K562 (cell line): ENCODE measurements around the gene GLTP. TPM values are rescaled to one million over a fixed set of nuclear protein-coding genes. Genes with fewer than 3 reads are reported as not detected.

ENCODE experiments used
- ATF1 ChIP-seq, 2 experiments: fragments of 450-650 bp in 1 of 2; IDR thresholded peaks; 2 replicates each; pipeline ENCODE4 v1.6.1; 2016; ENCODE audit warnings: missing compliant biosample characterization in 1 of 2, missing genetic modification characterization in 1 of 2
- BMI1 ChIP-seq: fragments of 150-350 bp; IDR thresholded peaks from 2 replicates; pipeline ENCODE4 v1.6.1; 2014; ENCODE audit warnings: low read length
- CBX2 ChIP-seq: fragments of 200-600 bp; sonication (generic); IDR thresholded peaks from one replicate; pipeline ENCODE4 v1.6.1; 2012; ENCODE audit warnings: mild to moderate bottlenecking, low read length, inconsistent platforms; ENCODE audit not compliant: insufficient read depth, poor library complexity, severe bottlenecking
- CCNT2 ChIP-seq: IDR thresholded peaks from 2 replicates; pipeline ENCODE4 v1.6.1; 2011; ENCODE audit warnings: borderline replicate concordance, low read depth, mild to moderate bottlenecking, moderate library complexity, mixed read lengths, low read length; ENCODE audit not compliant: insufficient read length; ENCODE audit errors: extremely low read depth
- ELK3 ChIP-seq: fragments of 450-650 bp; formaldehyde crosslinking; IDR thresholded peaks from 2 replicates; pipeline ENCODE4 v1.4.0; 2020; ENCODE audit warnings: mild to moderate bottlenecking
- GTF3C2 ChIP-seq: IDR thresholded peaks from 3 replicates; pipeline ENCODE4 v1.6.1; 2011; ENCODE audit warnings: borderline replicate concordance, mild to moderate bottlenecking, moderate library complexity; ENCODE audit not compliant: insufficient read length; ENCODE audit errors: extremely low read depth
- LARP7 ChIP-seq: fragments of 450-650 bp; IDR thresholded peaks from 2 replicates; pipeline ENCODE4 v1.6.1; 2016
- MBD2 ChIP-seq: sonication (generic); IDR thresholded peaks from 2 replicates; pipeline ENCODE4 v1.6.1; 2016; ENCODE audit warnings: low read depth, borderline replicate concordance
- MCM7 ChIP-seq, 2 experiments: fragments of 450-650 bp; IDR thresholded peaks; 2 replicates each; pipeline ENCODE4 v1.6.1; 2016 to 2018
- MTA3 ChIP-seq: fragments of 450-650 bp; formaldehyde crosslinking; IDR thresholded peaks from 2 replicates; pipeline ENCODE4 v1.6.1; 2017; ENCODE audit warnings: mild to moderate bottlenecking, borderline replicate concordance
- NFXL1 ChIP-seq: fragments of 450-650 bp; formaldehyde crosslinking; IDR thresholded peaks from 2 replicates; pipeline ENCODE4 v1.4.0; 2021; ENCODE audit warnings: mild to moderate bottlenecking
- NUFIP1 ChIP-seq: fragments of 450-650 bp; IDR thresholded peaks from 2 replicates; pipeline ENCODE4 v1.6.1; 2018; ENCODE audit not compliant: partially characterized antibody
- PBX2 ChIP-seq, 2 experiments: IDR thresholded peaks in 1 of 2; conservative IDR thresholded peaks in 1 of 2; 2 replicates each; pipeline ENCODE4 v1.6.1; 2016; ENCODE audit warnings: low read depth in 2 of 2, mild to moderate bottlenecking in 1 of 2, missing compliant biosample characterization in 1 of 2, missing genetic modification characterization in 1 of 2, moderate library complexity in 1 of 2
- PHF21A ChIP-seq: fragments of 450-650 bp; IDR thresholded peaks from 2 replicates; pipeline ENCODE4 v1.6.1; 2017; ENCODE audit warnings: low read depth, borderline replicate concordance
- SIN3B ChIP-seq: fragments of 450-650 bp; IDR thresholded peaks from 2 replicates; pipeline ENCODE4 v1.6.1; 2017; ENCODE audit warnings: low read depth, mild to moderate bottlenecking, moderate library complexity
- SMAD4 ChIP-seq: fragments of 250-450 bp; sonication (Bioruptor Pico); conservative IDR thresholded peaks from 2 replicates; pipeline ENCODE4 v1.8.0; 2021; ENCODE audit warnings: inconsistent platforms, mild to moderate bottlenecking, moderate library complexity
- SUPT5H ChIP-seq: fragments of 450-650 bp; IDR thresholded peaks from 2 replicates; pipeline ENCODE4 v1.6.1; 2016
- USF2 ChIP-seq: sonication (generic); formaldehyde crosslinking; IDR thresholded peaks from 2 replicates; pipeline ENCODE4 v1.5.0; 2020; ENCODE audit warnings: missing genetic modification reagents
- ZNF217 ChIP-seq: sonication (generic); formaldehyde crosslinking; IDR thresholded peaks from 2 replicates; pipeline ENCODE4 v1.8.0; 2022; ENCODE audit warnings: mild to moderate bottlenecking, missing genetic modification reagents
- ZNF23 ChIP-seq: fragments of 250-450 bp; sonication (Bioruptor Pico); IDR thresholded peaks from 2 replicates; pipeline ENCODE4 v1.4.0; 2020; ENCODE audit warnings: mild to moderate bottlenecking
- polyA plus RNA-seq, 8 experiments: library from polyadenylated mRNA; depleted of rRNA in 4 of 8; stranded (reverse) in 5 of 8; unstranded in 3 of 8; fragments of >200 nt; fragmentation: Nextera tagmentation in 2 of 8; fragmentation: Illumina TruSeq in 1 of 8; extraction: Ambion mirVana in 2 of 8; extraction: Trizol in 1 of 8; gene quantifications; 2 replicates each; pipeline versions ENCODE4 v1.2.1 to v1.2.3, GENCODE V29; 2011 to 2014; ENCODE audit warnings: inconsistent platforms in 1 of 8, missing spikeins in 1 of 8
- total RNA-seq, 7 experiments: library from RNA; depleted of rRNA in 6 of 7; stranded (reverse); fragments of >200 nt in 6 of 7; fragmentation: Illumina TruSeq in 2 of 7; extraction: Trizol in 2 of 7; gene quantifications; 2 replicates each; pipeline versions ENCODE4 v1.2.1 to v1.2.3, GENCODE V29; 2011 to 2021; ENCODE audit warnings: low replicate concordance in 1 of 7

The GLTP gene
- total and polyA plus RNA-seq, 9 of the 15 experiments (the other 6 are each of a cell fraction or from before 2014, with no cell fraction given) = 4.4 to 8.3 (median 6.1) TPM

- TF ChIP-seq PBX2 (CRISPR knock-in tag; IDR thresholded peaks at IDR 0.05; ENCODE audit: low read depth) = no peak
- TF ChIP-seq PBX2 (tag; conservative IDR thresholded peaks at IDR 0.05; ENCODE audit: low read depth) = no peak
- peak; percentile 58; the same call in 1 of the 2 replicates for TF ChIP-seq SIN3B
- TF ChIP-seq ZNF23 (CRISPR knock-in tag) = no peak
- 0 out of 2 replicates have a peak, but pooled peaks have one; percentile 35 for TF ChIP-seq MBD2
- peak; percentile 37; the same call in 1 of the 2 replicates for TF ChIP-seq PHF21A
- no peak for TF ChIP-seq NFXL1
- TF ChIP-seq USF2 (CRISPR knock-in tag) = no peak
- no peak for TF ChIP-seq NUFIP1
- TF ChIP-seq ZNF217 (CRISPR knock-in tag) = no peak
- peak; percentile 75 for TF ChIP-seq SUPT5H
- no peak for TF ChIP-seq ELK3 (CRISPR knock-in tag)
- peak; percentile 38 for TF ChIP-seq CCNT2
- TF ChIP-seq LARP7 = no peak
- peak; percentile 85 for TF ChIP-seq SMAD4 (CRISPR knock-in tag)
- TF ChIP-seq GTF3C2 = no peak
- TF ChIP-seq CBX2 = no peak
- TF ChIP-seq BMI1 = no peak
- no peak for TF ChIP-seq ATF1 (CRISPR knock-in tag; IDR thresholded peaks at IDR 0.05)
- TF ChIP-seq ATF1 (tag; IDR thresholded peaks at IDR 0.05) = peak; percentile 82
- TF ChIP-seq MCM7 (IDR thresholded peaks at IDR 0.05) = no peak
- peak; percentile 99 for TF ChIP-seq MTA3
These were observed 19.7 kb upstream of the GLTP start, which contains the start of gene TCHP (continued) for GRCh38 chr12:109899783-109900751.
